ENCODE results near the gene HGFAC.
"Not testable (repeated sequence)": the region's sequence is repeated elsewhere in the genome, so short reads cannot be mapped to it uniquely, and the experiment has no call there.

HGFAC gene

DNA sequence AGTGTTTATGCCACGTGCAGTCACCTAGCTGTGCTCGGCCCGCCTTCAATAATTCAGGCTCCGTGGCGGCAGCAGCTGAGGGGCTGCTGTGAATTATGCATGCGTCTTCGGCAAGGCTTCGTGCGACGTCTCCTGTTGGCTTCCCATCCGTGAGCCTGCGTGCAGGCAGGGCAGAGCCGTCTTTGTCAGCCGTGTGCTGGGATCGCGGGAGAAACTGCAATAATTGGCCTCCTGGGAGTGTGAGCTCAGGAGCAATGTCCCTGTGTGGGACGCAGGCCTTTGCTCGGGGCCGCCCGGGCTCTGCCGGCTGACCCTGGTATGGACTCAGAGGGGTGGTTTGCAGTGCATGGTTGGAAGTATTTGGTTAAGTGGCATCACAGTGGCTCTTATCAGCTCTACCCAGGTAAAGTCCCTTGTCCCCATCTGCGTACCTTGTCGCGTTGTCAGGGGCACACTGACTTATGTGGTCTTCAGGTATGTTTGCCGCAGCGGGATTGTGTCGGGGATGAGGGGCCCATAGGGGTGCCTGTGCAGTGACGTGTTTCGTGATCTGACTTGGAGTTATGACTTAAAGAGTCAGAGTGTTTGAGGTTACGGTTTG is 34.5 kb upstream of the HGFAC start:
- H3K27ac Mint-ChIP-seq, result no peak overlapping the region
- H3K36me3 Mint-ChIP-seq (ENCODE audit: low read depth), result no peaks in the 10 kb centered on the region
- H3K27me3 Mint-ChIP-seq, result no peaks in the 10 kb centered on the region
- H3K4me3 Mint-ChIP-seq, result no peak overlapping the region
- DNase-seq (no peak), ATAC-seq (no peak)
- H3K4me1 Mint-ChIP-seq, result no peaks in the 10 kb centered on the region
- H3K9me3 Mint-ChIP-seq, result no peaks in the 10 kb centered on the region

DNA sequence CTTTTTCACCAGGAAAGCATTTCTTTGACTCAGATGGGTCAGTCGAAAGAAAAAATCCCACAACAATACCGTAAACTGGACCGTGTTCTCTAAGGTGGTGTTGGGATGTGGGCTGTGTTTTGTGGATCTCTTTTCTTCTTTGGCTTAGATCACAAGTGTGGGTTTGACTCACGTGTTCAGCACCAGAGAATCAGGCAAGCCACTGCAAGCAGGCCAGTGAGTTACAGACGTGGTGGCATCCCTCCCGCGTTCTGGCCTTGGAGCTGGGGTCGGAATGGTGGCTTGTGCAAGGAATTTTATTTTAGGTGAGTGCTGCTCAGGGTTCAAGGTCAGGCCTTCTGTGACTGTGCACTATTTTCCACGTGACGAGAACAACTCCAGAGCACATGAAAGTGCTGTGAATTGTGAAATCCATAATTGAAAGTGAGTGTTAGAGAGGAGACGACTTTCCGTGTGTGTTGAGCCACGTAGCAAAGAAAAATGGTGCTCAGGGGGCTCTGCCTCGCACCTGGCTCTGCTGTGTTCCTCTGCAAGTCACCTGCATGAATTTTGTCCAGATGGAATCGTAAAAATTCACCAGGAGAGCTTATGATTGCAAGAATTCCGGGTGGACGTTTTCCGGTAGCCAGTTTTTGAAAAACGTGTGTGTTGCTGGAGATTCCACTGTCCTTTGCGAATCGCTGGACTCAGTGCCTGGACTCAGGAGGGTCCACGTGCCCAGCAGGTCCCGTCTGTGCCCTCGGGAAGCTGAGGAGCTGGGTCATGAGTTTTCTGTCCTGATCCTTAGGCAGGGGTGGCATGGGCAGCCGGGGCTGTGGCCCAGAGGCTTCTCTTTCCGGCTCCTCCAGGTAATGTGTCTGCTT is 33.6 kb upstream of the HGFAC start:
- no peaks in the 10 kb centered on the region for H3K36me3 Mint-ChIP-seq (ENCODE audit: low read depth)
- no peak for DNase-seq
- no peaks in the 10 kb centered on the region for H3K4me1 Mint-ChIP-seq
- no peaks in the 10 kb centered on the region for H3K9me3 Mint-ChIP-seq
- H3K27me3 Mint-ChIP-seq, result no peaks in the 10 kb centered on the region
- no peak overlapping the region for H3K4me3 Mint-ChIP-seq
- ATAC-seq, result no peak
- no peak overlapping the region for H3K27ac Mint-ChIP-seq

DNA sequence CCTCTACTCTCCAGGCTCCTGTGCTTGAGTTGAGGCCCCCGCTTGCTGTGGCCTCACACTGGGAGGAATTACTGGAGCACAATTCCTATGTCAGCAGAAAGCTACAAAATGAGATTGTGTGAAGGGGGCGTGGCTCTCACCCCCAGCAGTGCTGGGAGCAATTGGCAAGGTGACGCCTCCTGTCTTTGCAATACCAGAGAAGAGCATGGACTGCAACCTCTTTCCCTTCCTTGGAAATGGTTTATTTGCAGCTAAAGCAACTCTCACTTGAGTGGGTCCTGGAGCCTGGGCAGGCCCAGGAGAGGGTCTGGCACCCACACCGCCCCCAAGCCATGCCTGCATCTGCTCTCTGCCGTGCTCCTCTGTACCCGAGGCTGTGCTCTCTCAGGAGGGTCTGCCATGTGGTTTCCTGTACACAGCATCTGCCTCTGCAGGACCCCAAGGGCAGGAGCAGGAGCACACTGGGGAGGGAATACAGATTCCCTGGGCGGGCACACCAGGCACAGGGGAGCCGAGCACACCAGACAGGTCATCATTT is 32.9 kb upstream of the HGFAC start:
- Mint-ChIP-seq H3K4me1 (no peaks in the 10 kb centered on the region), H3K36me3 (ENCODE audit: low read depth) (no peaks in the 10 kb centered on the region), H3K27me3 (no peaks in the 10 kb centered on the region), H3K27ac (no peak overlapping the region), H3K9me3 (no peaks in the 10 kb centered on the region), H3K4me3 (no peak overlapping the region)
- DNase-seq (no peak), ATAC-seq (no peak)

DNA sequence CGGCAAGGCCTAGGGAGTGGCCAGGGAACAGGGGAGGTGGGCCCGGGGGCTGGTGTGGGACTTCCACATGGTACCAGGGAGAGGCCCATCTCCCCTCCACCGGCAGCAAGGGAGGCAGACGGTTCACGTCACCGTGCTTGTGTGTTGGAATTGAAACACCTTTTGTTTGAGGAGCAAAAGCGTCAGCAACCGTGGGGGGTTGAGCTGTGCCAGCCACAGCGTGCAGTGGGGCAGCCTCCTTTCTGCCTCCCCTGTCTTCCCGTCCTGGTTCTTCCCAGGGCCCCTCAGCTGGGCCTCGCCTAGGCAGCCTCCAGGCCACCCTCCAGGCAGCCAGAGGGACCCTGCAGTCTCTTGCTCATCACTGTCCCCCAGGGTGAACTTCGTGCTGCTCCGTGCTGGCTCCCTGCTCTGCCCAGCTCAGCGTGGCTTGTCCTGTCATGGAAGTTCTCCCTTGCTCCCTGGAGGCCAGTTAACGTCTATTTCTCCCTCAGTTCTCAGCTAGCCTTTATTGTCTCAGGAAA is 32.1 kb upstream of the HGFAC start:
- no peak for ATAC-seq
- H3K4me3 Mint-ChIP-seq, result no peak overlapping the region

DNA sequence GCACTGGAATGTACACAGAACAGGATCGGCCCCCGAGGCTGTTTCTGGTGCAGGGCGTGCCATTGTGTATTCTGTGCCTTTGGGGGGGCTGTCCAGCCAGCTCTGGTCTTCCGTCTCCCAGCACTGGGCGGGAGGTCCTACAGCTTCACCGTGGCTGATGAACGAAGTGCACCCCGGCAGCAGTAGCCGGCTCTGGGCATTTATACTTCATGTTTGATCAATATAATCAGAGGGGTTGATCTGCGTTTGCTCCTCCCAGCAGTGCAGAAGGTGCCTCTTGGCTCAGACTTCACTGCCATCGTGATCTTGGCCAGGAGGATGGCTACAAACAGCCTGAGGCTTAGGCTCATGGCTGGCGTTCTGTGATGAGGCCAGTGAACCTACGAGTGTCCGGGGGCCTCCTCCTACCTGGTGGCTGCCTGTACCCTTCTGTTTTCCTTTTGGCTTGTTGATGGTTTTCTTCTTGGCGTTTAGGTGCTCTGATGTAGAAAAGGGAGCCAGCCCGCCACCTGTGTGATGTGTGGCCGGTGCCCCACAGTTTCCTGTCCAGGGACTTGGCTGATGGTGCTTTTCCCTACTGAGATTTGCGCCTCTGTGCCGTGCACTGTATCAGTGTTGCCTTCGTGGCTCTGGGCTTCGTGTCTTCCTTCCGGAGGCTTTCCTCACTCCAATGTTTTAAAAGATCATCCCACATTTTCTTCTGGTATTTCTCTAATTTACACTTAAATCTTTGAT is 31.2 kb upstream of the HGFAC start:
- no peak overlapping the region for H3K27ac Mint-ChIP-seq
- H3K27me3 Mint-ChIP-seq, result no peaks in the 10 kb centered on the region
- no peaks in the 10 kb centered on the region for H3K4me1 Mint-ChIP-seq
- H3K4me3 Mint-ChIP-seq, result no peak overlapping the region
- H3K9me3 Mint-ChIP-seq, result no peaks in the 10 kb centered on the region
- ATAC-seq, result no peak
- no peaks in the 10 kb centered on the region for H3K36me3 Mint-ChIP-seq (ENCODE audit: low read depth)
- DNase-seq, result no peak

More for the DNA sequence above, 32.1 kb upstream of the HGFAC start:
- no peaks in the 10 kb centered on the region for H3K9me3 Mint-ChIP-seq
- DNase-seq, result no peak
- H3K36me3 Mint-ChIP-seq (ENCODE audit: low read depth), result no peaks in the 10 kb centered on the region
- H3K4me1 Mint-ChIP-seq, result no peaks in the 10 kb centered on the region
- H3K27ac Mint-ChIP-seq, result no peak overlapping the region
- H3K27me3 Mint-ChIP-seq, result no peaks in the 10 kb centered on the region

DNA sequence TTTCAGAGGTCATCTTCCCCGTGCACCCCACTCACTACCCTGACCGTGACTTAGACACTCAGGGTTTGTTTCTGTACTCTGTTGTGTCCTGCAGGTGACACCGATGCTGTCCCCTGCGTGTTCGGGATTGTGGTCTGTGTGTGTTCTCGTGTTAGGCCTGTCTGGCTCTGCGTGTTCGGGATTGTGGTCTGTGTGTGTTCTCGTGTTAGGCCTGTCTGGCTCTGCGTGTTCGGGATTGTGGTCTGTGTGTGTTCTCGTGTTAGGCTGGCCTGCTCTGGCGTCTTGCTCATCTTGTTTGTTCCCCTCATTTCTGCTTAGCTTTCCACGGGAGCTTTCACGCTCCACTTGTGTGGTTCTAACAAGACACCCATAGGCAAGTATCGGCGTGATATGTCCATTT is 30.6 kb upstream of the HGFAC start:
- H3K27me3 Mint-ChIP-seq; H3K36me3 Mint-ChIP-seq (ENCODE audit: low read depth); H3K4me1 Mint-ChIP-seq; H3K27ac Mint-ChIP-seq; DNase-seq; H3K4me3 Mint-ChIP-seq; H3K9me3 Mint-ChIP-seq; ATAC-seq: not testable (repeated sequence)

DNA sequence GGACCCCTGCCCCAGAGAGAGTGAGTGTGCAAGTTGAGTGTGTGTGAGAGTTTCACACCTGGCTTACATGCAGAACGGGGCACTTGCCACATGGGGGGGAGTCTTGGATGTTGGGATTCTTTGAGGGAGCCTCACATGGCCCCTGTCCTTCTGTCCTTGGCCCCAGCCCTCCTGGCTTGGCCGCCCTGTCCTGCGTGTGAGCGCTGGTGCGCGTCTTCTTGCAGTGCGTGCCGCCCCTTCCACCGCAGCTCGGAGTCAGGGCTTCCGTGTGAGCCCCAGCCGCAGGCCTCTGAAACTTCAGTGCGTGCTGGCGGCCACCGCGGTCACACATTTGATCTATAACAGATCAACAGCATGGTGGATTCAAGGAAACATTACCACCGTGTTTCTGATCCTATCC is 30.1 kb upstream of the HGFAC start:
- ATAC-seq, result no peak
- no peaks in the 10 kb centered on the region for H3K36me3 Mint-ChIP-seq (ENCODE audit: low read depth)
- no peaks in the 10 kb centered on the region for H3K4me1 Mint-ChIP-seq
- H3K4me3 Mint-ChIP-seq, result no peak overlapping the region
- no peak for DNase-seq
- H3K9me3 Mint-ChIP-seq, result no peaks in the 10 kb centered on the region
- no peak overlapping the region for H3K27ac Mint-ChIP-seq
- H3K27me3 Mint-ChIP-seq, result no peaks in the 10 kb centered on the region

DNA sequence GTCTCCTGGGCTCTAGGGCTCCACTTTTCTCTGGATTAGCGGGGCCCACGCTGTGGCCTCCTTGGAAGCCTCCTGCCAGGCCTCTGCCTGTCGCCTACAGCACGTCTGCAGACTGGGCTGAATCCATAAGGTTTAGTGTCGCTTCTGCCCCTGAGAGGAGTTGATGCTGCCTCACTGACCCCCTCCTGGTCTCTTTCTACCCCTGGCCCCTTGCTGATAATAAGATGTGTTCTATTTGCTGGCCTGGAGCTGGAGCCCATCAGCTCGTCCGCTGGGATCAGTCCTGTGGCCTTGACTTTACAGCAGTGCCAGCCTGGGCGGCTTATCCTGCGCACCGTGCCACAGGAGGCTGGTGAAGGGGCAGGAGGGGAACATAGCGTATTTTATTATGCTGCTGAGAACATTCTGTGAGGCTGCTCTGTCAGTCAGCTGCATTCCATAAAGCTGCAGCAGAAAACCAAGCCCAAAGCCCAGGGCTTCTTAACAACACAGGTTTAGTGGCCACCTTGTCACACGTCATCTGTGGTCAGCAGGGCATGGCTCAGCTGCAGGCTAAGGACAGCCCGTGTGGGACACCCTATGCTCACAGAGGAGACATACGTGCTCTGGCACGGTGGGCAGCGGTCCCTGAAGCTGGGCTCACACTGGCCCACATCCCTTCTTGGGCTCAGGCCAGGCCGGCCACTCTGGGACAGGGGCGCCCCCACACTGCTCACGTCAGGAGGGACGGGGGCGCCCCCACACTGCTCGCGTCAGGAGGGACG is 29.3 kb upstream of the HGFAC start:
- Mint-ChIP-seq H3K4me1 (no peaks in the 10 kb centered on the region), H3K36me3 (ENCODE audit: low read depth) (no peaks in the 10 kb centered on the region), H3K27ac (no peak overlapping the region), H3K9me3 (no peaks in the 10 kb centered on the region), H3K4me3 (no peak overlapping the region), H3K27me3 (no peaks in the 10 kb centered on the region)
- no peak for DNase-seq
- ATAC-seq, result no peak

DNA sequence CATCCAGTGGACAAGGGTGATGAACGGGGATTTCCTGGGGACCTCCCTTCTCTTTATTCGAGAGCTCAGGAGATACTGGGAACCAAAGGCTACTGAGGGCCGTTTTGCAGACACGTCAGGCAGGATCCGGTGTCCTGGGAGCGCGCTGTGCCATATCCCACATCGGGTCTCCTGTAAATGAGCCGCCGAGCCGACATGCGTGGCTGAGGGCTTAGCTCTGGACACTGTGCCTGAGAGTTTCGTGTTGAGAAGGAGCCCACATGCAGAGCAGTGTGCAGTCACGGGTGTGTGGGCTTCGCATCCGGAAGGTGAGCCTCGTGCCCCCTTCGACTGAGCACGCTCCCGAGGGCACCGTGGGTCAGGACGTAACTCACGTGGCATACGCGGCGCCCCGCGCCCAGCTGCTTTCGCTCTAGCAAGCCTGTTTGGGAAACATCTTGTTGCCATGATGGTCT is 28.5 kb upstream of the HGFAC start:
- H3K36me3 Mint-ChIP-seq (ENCODE audit: low read depth), result no peaks in the 10 kb centered on the region
- no peaks in the 10 kb centered on the region for H3K27me3 Mint-ChIP-seq
- DNase-seq (no peak), ATAC-seq (no peak)
- no peak overlapping the region for H3K27ac Mint-ChIP-seq
- no peaks in the 10 kb centered on the region for H3K4me1 Mint-ChIP-seq
- no peaks in the 10 kb centered on the region for H3K9me3 Mint-ChIP-seq
- H3K4me3 Mint-ChIP-seq, result no peak overlapping the region

DNA sequence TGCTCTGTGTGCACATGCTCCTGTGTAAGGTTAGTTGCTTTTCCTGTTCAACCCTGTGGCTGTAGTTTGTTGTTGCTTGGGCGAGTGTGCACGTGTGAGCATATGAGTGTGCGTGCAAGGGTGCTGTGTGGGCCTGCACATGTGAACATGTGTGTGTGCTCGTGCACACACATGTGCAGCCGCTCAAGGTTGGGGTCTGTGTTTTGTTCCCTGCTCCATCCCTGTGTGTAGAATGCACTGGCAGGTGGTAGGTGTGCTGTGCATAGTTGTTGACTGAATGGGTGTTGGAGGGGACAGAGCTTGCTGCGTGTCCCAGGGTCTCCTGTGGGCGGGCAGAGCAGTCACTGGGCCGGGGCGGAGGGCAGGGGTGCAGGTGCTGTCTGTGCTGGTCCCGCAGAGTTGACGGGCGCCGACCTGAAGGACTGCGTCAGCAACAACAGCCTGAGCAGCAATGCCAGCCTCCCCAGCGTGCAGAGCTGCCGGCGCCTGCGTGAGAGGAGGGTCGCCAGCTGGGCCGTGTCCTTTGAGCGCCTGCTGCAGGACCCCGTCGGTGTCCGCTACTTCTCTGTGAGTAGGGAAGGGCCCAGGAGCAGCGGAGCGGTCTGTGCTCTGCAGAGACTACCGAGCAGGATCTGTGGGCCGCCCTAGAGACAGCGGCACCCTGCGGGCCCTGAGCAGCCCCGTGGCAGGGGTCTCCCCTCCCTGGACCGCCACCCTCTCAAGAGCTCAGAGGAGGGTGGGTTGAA is 27.9 kb upstream of the HGFAC start:
- ATAC-seq (no peak), DNase-seq (no peak)
- H3K27ac Mint-ChIP-seq, result no peak overlapping the region
- no peaks in the 10 kb centered on the region for H3K4me1 Mint-ChIP-seq
- no peaks in the 10 kb centered on the region for H3K9me3 Mint-ChIP-seq
- H3K27me3 Mint-ChIP-seq, result no peaks in the 10 kb centered on the region
- H3K4me3 Mint-ChIP-seq, result no peak overlapping the region
- no peaks in the 10 kb centered on the region for H3K36me3 Mint-ChIP-seq (ENCODE audit: low read depth)

DNA sequence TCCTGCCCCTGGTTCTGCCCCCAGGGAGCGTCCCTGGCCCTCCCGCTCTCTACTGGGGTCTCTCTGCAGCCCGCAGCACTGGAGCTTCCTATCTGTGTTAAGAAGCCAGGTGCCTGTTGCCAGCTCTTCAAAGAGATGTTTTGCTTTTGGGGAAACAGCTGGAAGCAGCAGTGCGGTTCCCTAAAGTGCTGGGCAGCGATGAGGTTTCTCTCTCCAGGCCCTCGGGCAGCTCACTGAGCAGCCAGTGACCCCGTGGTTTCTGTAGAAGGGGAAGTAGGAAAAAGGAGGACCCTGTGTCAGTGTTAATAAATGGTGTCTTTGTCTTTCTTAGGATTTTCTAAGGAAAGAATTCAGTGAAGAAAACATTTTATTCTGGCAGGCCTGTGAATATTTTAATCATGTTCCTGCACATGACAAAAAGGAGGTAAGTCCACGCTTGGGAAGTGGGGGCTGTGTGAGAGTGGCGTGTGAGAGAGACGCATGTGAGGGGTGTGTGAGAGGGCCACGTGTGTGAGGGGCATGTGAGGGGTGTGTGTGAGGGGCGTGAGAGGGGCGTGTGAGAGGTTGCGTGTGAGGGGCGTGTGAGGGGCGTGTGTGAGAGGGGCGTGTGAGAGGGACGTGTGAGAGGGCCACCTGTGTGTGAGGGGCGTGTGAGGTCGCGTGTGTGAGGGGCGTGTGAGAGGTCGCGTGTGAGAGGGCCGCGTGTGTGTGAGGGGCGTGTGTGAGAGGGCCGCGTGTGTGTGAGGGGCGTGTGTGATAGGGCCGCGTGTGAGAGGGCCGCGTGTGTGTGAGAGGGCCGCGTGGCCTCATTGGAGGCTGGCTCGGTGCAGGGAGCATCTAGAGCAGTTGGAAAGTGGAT is 27.1 kb upstream of the HGFAC start:
- no peaks in the 10 kb centered on the region for H3K36me3 Mint-ChIP-seq (ENCODE audit: low read depth)
- H3K27me3 Mint-ChIP-seq, result no peaks in the 10 kb centered on the region
- no peak for ATAC-seq
- H3K9me3 Mint-ChIP-seq, result no peaks in the 10 kb centered on the region
- no peak overlapping the region for H3K4me3 Mint-ChIP-seq
- H3K27ac Mint-ChIP-seq, result no peak overlapping the region
- DNase-seq, result no peak
- H3K4me1 Mint-ChIP-seq, result no peaks in the 10 kb centered on the region

DNA sequence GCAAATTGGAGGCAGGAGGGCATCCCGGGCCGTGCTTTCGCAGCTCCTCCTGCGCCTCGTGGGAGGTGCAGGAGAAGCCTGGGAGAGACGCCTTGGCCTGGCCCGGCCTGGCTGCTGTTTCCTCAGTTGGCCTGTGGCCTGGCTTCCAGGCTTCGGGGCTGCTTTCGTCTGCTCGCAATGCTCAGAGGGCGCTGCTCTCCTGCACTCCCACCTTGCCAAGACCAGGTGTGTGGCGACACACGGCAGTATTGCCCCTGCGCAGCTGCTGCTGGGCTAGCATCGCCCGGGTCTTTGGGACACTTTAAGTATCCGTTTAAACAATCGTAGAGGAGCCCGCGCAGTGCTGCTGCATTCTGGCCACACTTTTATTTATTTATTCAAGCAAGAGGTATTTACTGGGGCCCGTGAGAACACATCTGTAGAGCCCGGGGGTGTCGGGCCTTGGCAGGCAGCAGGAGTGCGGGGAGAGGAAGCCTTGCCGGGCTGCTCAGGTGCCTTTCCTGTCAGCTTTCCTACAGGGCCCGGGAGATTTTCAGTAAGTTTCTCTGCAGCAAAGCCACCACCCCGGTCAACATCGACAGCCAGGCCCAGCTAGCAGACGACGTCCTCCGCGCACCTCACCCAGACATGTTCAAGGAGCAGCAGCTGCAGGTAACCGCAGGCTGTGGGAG is 26.2 kb upstream of the HGFAC start:
- H3K4me3 Mint-ChIP-seq, result no peak overlapping the region
- no peaks in the 10 kb centered on the region for H3K27me3 Mint-ChIP-seq
- H3K27ac Mint-ChIP-seq, result no peak overlapping the region
- no peaks in the 10 kb centered on the region for H3K4me1 Mint-ChIP-seq
- ATAC-seq (no peak), DNase-seq (no peak)
- no peaks in the 10 kb centered on the region for H3K36me3 Mint-ChIP-seq (ENCODE audit: low read depth)
- no peaks in the 10 kb centered on the region for H3K9me3 Mint-ChIP-seq
